ENCODE data around the gene TEX53.

GRCh38 chr9:114627553-114627952 is 30.1 kb downstream of the TEX53 start:
- no peak for TF ChIP-seq YY1 (IDR thresholded peaks at IDR 0.05; ENCODE audit: insufficient read depth, insufficient read length)
- no peak for TF ChIP-seq SUZ12 (IDR thresholded peaks at IDR 0.05; ENCODE audit: extremely low read depth, insufficient read depth, insufficient read length)
- no peak for TF ChIP-seq ZNF274 (IDR thresholded peaks at IDR 0.05; ENCODE audit: low read depth, low read length)

All from NT2/D1 (cell line).